GM12864 (cell line): ENCODE measurements around the gene CYP26A1.
A peak's percentile ranks its signal among the peaks of the same experiment; 100 is the strongest.

Experiments
- DNase-seq: peaks from one replicate; pipeline ENCODE4 v3.0.0-alpha.2; 2011; ENCODE audit warnings: low read depth
- H3K4me3 ChIP-seq: 2 replicates; pipeline ENCODE4 v1.5.1; 2011; ENCODE audit warnings: mild to moderate bottlenecking, low read depth, low read length, control low read depth
- CTCF ChIP-seq: IDR thresholded peaks from 2 replicates; pipeline ENCODE4 v1.5.1; 2011; ENCODE audit warnings: low read depth, mild to moderate bottlenecking, moderate library complexity, low read length, control low read depth, inconsistent platforms; ENCODE audit errors: missing control alignments

CYP26A1 gene

GRCh38 chr10:93103953-93104352 lies 30.3 kb downstream of the CYP26A1 start:
- DNase-seq: no peak
- H3K4me3 ChIP-seq: no peak overlapping the region
- TF ChIP-seq CTCF: no peak

- no peak overlapping the region for H3K4me3 ChIP-seq
- no peak for TF ChIP-seq CTCF
- DNase-seq: no peak
Measured at GRCh38 chr10:93106631-93107072, 33.0 kb downstream of the CYP26A1 start.

GRCh38 chr10:93110472-93111146 lies 36.9 kb downstream of the CYP26A1 start:
- H3K4me3 ChIP-seq: no peak overlapping the region
- no peak for DNase-seq
- no peak for TF ChIP-seq CTCF

GRCh38 chr10:93113042-93113441 lies 39.3 kb downstream of the CYP26A1 start:
- TF ChIP-seq CTCF: no peak
- no peak overlapping the region for H3K4me3 ChIP-seq
- DNase-seq: no peak

- no peak overlapping the region for H3K4me3 ChIP-seq
- TF ChIP-seq CTCF: peak; percentile 74
- no peak for DNase-seq
Measured at GRCh38 chr10:93115661-93116383, 42.1 kb downstream of the CYP26A1 start.

GRCh38 chr10:93121311-93121710 lies 47.6 kb downstream of the CYP26A1 start:
- no peak overlapping the region for H3K4me3 ChIP-seq
- TF ChIP-seq CTCF: no peak
- DNase-seq: no peak

- no peak for TF ChIP-seq CTCF
- DNase-seq: no peak
- no peak overlapping the region for H3K4me3 ChIP-seq
Measured at GRCh38 chr10:93123766-93124165, 50.1 kb downstream of the CYP26A1 start.
